Gastrocnemius medialis (tissue), 4 donors: Measurements from ENCODE around the gene C19orf25. TPM values are rescaled to one million over a fixed set of nuclear protein-coding genes. Genes with fewer than 3 reads are reported as not detected.

Source experiments
- ATAC-seq, 2 donors: fragments of 150-250 bp; one replicate each; pipeline ENCODE4 v1.9.1; 2016
- DNase-seq, 2 donors: peaks; one replicate each; pipeline ENCODE4 v3.0.0-alpha.2; 2019
- H3K27ac ChIP-seq, 4 donors: fragments of 200-600 bp; sonication (generic); 1 replicate in 1 of 4; 2 replicates in 3 of 4; pipeline ENCODE4 v1.5.1; 2016 to 2018; ENCODE audit warnings: mild to moderate bottlenecking in 2 of 4, moderate library complexity in 1 of 4
- H3K27me3 ChIP-seq, 3 donors: fragments of 200-600 bp; sonication (generic) in 2 of 3; 1 replicate in 1 of 3; 2 replicates in 2 of 3; pipeline versions ENCODE4 v1.5.1 to v1.6.0; 2016 to 2019; ENCODE audit warnings: mild to moderate bottlenecking in 1 of 3, moderate library complexity in 1 of 3
- H3K36me3 ChIP-seq, 2 donors: fragments of 200-600 bp; sonication (generic) in 1 of 2; one replicate each; pipeline ENCODE4 v1.5.1; 2017 to 2018
- H3K4me1 ChIP-seq, 2 donors: fragments of 200-600 bp; sonication (generic) in 1 of 2; one replicate each; pipeline ENCODE4 v1.5.1; 2016 to 2017; ENCODE audit warnings: mild to moderate bottlenecking in 2 of 2
- H3K4me3 ChIP-seq, 4 donors: fragments of 200-600 bp; sonication (generic) in 3 of 4; 1 replicate in 1 of 4; 2 replicates in 3 of 4; pipeline ENCODE4 v1.5.1; 2016 to 2019; ENCODE audit warnings: mild to moderate bottlenecking in 2 of 4
- H3K9me3 ChIP-seq, 3 donors: fragments of 200-600 bp; sonication (generic) in 2 of 3; 1 replicate in 1 of 3; 2 replicates in 2 of 3; pipeline ENCODE4 v1.5.1; 2016 to 2019
- CTCF ChIP-seq, 5 experiments: fragments of 450-650 bp in 3 of 5; fragments of 200-600 bp in 2 of 5; sonication (generic) in 2 of 5; IDR thresholded peaks in 4 of 5; conservative IDR thresholded peaks in 1 of 5; 1 replicate in 4 of 5; 2 replicates in 1 of 5; pipeline ENCODE4 v1.5.1; 2016 to 2019; ENCODE audit warnings: antibody characterized with exemption in 5 of 5, mild to moderate bottlenecking in 3 of 5, moderate library complexity in 3 of 5
- POLR2A ChIP-seq, 2 donors: fragments of 450-650 bp; IDR thresholded peaks; one replicate each; pipeline ENCODE4 v1.6.1; 2017; ENCODE audit warnings: antibody characterized with exemption in 2 of 2, mild to moderate bottlenecking in 2 of 2, moderate library complexity in 2 of 2
- in situ Hi-C, 4 donors: fragments of 200-750 bp; cut with MboI; loops; one replicate each; pipeline versions ENCODE4 v1.15.0 to v1.8.0; 2017; ENCODE audit warnings: low sequenced_read_pairs in 4 of 4
- intact Hi-C: fragments of 100-400 bp; cut with DNase I; formaldehyde crosslinking; loops from one replicate; pipeline ENCODE4 v1.15.1; 2023; ENCODE audit warnings: low total_unique reads
- total RNA-seq, 4 donors: library from RNA; depleted of rRNA; stranded (reverse); fragments of >200 nt; gene quantifications; one replicate each; pipeline versions ENCODE4 v1.1.0 to v1.2.3, GENCODE V29; 2016

Gene C19orf25
- total RNA-seq, 4 donors from 2014 or later: 18.7 to 25.7 (median 19.9) TPM

DNA sequence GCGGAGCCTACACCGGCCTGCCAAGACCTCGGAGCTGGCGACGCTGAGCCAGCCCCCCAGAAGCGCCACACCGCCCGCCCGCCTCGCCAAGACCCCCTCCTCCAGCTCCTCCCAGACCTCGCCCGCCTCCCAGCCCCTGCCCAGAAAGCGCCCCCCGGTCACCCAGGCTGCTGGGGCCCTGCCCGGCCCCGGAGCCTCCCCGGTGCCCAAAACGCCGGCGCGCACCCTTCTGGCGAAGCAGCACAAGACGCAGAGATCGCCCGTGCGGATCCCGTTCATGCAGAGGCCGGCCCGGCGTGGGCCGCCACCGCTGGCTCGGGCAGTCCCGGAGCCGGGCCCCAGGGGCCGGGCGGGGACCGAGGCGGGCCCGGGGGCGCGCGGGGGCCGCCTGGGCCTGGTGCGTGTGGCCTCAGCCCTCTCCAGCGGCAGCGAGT lies 10.2 kb downstream of the C19orf25 start:
- peaks cover 11 to 44% of the 10 kb centered on the region in 2 donors for H3K4me1 ChIP-seq
- H3K9me3 ChIP-seq: no peaks in the 10 kb centered on the region
- ATAC-seq (no peak), DNase-seq (no peak)
- peak overlapping the region in 3 of 4 donors; percentile 5 to 28 (median 24) for H3K4me3 ChIP-seq
- H3K27me3 ChIP-seq: peaks cover 79 to 80% (median 80%) of the 10 kb centered on the region in 3 donors
- TF ChIP-seq CTCF (IDR thresholded peaks at IDR 0.05 in 4 of 5, conservative IDR thresholded peaks at IDR 0.05 in 1 of 5) (no peak), POLR2A (IDR thresholded peaks at IDR 0.05) (no peak)
- intact Hi-C loops: no loop called here
- H3K27ac ChIP-seq: no peak overlapping the region
- in situ Hi-C loops: no loop called here
- H3K36me3 ChIP-seq: no peaks in the 10 kb centered on the region

GRCh38 chr19:1468274-1468820 lies 10.7 kb downstream of the C19orf25 start:
- no peaks in the 10 kb centered on the region for H3K9me3 ChIP-seq
- no peak for TF ChIP-seq CTCF (IDR thresholded peaks at IDR 0.05 in 4 of 5, conservative IDR thresholded peaks at IDR 0.05 in 1 of 5)
- peak overlapping the region in 3 of 4 donors; percentile 5 to 28 (median 24) for H3K4me3 ChIP-seq
- peaks cover 75 to 76% (median 75%) of the 10 kb centered on the region in 3 donors for H3K27me3 ChIP-seq
- in situ Hi-C loops: no loop called here
- ATAC-seq (no peak), DNase-seq (no peak)
- no peaks in the 10 kb centered on the region for H3K36me3 ChIP-seq
- no peak overlapping the region for H3K27ac ChIP-seq
- H3K4me1 ChIP-seq: peaks cover 11 to 44% of the 10 kb centered on the region in 2 donors
- intact Hi-C loops: no loop called here

DNA sequence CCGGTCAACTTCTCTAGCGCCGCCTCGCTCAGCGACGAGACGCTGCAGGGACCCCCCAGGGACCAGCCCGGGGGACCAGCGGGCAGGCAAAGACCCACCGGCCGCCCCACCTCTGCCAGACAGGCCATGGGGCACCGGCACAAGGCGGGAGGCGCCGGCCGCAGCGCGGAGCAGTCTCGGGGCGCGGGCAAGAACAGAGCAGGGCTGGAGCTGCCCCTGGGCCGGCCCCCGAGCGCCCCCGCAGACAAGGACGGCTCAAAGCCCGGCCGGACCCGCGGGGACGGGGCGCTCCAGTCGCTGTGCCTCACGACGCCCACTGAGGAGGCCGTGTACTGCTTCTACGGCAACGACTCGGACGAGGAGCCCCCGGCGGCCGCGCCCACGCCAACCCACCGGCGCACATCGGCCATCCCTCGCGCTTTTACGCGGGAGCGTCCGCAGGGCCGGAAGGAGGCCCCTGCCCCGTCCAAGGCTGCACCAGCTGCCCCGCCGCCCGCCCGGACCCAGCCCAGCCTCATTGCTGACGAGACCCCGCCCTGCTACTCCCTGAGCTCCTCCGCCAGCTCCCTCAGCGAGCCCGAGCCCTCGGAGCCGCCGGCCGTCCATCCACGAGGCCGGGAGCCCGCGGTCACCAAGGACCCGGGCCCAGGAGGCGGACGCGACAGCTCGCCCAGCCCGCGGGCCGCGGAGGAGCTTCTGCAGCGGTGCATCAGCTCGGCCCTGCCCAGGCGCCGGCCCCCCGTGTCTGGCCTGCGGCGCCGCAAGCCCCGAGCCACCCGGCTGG lies 11.3 kb downstream of the C19orf25 start:
- Histone ChIP-seq H3K4me3 (peak overlapping the region in 1 of 4 donors; percentile 28), H3K9me3 (no peaks in the 10 kb centered on the region), H3K36me3 (no peaks in the 10 kb centered on the region), H3K27ac (no peak overlapping the region), H3K4me1 (peaks cover 11 to 41% of the 10 kb centered on the region in 2 donors), H3K27me3 (peaks cover 69 to 76% (median 69%) of the 10 kb centered on the region in 3 donors)
- DNase-seq (no peak), ATAC-seq (no peak)
- TF ChIP-seq POLR2A (IDR thresholded peaks at IDR 0.05) (no peak), CTCF (IDR thresholded peaks at IDR 0.05 in 4 of 5, conservative IDR thresholded peaks at IDR 0.05 in 1 of 5) (no peak)
- intact Hi-C loops (no loop called here), in situ Hi-C loops (no loop called here)

DNA sequence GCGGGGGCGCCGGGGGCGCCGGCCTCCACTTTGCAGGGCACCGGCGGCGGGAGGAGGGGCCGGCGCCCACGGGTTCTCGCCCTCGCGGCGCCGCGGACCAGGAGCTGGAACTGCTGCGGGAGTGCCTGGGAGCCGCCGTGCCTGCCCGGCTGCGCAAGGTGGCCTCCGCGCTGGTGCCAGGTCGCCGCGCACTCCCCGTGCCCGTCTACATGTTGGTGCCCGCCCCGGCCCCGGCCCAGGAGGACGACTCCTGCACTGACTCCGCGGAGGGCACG lies 11.9 kb downstream of the C19orf25 start:
- no peak overlapping the region for H3K4me3 ChIP-seq
- ATAC-seq: no peak
- in situ Hi-C loops: no loop called here
- intact Hi-C loops: no loop called here
- peaks cover 63 to 71% (median 63%) of the 10 kb centered on the region in 3 donors for H3K27me3 ChIP-seq
- H3K9me3 ChIP-seq: no peaks in the 10 kb centered on the region
- H3K36me3 ChIP-seq: no peaks in the 10 kb centered on the region
- no peak for DNase-seq
- no peak overlapping the region for H3K27ac ChIP-seq
- H3K4me1 ChIP-seq: peaks cover 11 to 38% of the 10 kb centered on the region in 2 donors
- no peak for TF ChIP-seq POLR2A (IDR thresholded peaks at IDR 0.05)
- no peak for TF ChIP-seq CTCF (IDR thresholded peaks at IDR 0.05 in 4 of 5, conservative IDR thresholded peaks at IDR 0.05 in 1 of 5)
